GM19351 (cell line): ENCODE data around the gene LRGUK.

Experiments used
- ATAC-seq: cut with Tn5 transposase; IDR thresholded peaks from one replicate; pipeline ENCODE4 v1.9.1; 2021; ENCODE audit warnings: mild to moderate bottlenecking, moderate library complexity; ENCODE audit not compliant: unreplicated experiment

The LRGUK gene

GRCh38 chr7:134122980-134123379, 4.2 kb upstream of the LRGUK start:
- ATAC-seq: no peak

GRCh38 chr7:134126146-134126545, 994 bp upstream of the LRGUK start:
- no peak for ATAC-seq

- no peak for ATAC-seq
Observed at GRCh38 chr7:134126596-134126965, 559 bp upstream of the LRGUK start.

- ATAC-seq: no peak
Observed at GRCh38 chr7:134128829-134129228, 1.7 kb downstream of the LRGUK start.

GRCh38 chr7:134129856-134130523, 2.9 kb downstream of the LRGUK start:
- ATAC-seq: no peak

- no peak for ATAC-seq
Observed at GRCh38 chr7:134134004-134134403, 6.9 kb downstream of the LRGUK start.

- ATAC-seq: peak; percentile 93
Observed at GRCh38 chr7:134140889-134141867, 14.0 kb downstream of the LRGUK start.

GRCh38 chr7:134141868-134142264, 14.7 kb downstream of the LRGUK start:
- no peak for ATAC-seq

- no peak for ATAC-seq
Observed at GRCh38 chr7:134153493-134154136, 26.5 kb downstream of the LRGUK start.

GRCh38 chr7:134154581-134155130, 27.5 kb downstream of the LRGUK start:
- no peak for ATAC-seq

GRCh38 chr7:134155206-134155605, 28.1 kb downstream of the LRGUK start:
- ATAC-seq: no peak

GRCh38 chr7:134155871-134156270, 28.7 kb downstream of the LRGUK start:
- ATAC-seq: no peak

GRCh38 chr7:134165252-134165651, 38.1 kb downstream of the LRGUK start:
- no peak for ATAC-seq

GRCh38 chr7:134167250-134167649, 40.1 kb downstream of the LRGUK start:
- ATAC-seq: no peak

- no peak for ATAC-seq
Observed at GRCh38 chr7:134167841-134168240, 40.7 kb downstream of the LRGUK start.

GRCh38 chr7:134174795-134175261, 47.7 kb downstream of the LRGUK start:
- ATAC-seq: peak; percentile 100

- ATAC-seq: no peak
Observed at GRCh38 chr7:134175334-134176036, 48.3 kb downstream of the LRGUK start.

- ATAC-seq: no peak
Observed at GRCh38 chr7:134176037-134176350, 48.9 kb downstream of the LRGUK start.

GRCh38 chr7:134179036-134180011, 52.2 kb downstream of the LRGUK start:
- no peak for ATAC-seq

- no peak for ATAC-seq
Observed at GRCh38 chr7:134180376-134180775, 53.2 kb downstream of the LRGUK start.
